NCI-H82 treated with DMSO at 0.1 percent for 48 hours (cell line): ENCODE data around the gene FBXL17.

ENCODE experiments used
- DNase-seq: peaks from one replicate; lab custom pipeline; 2025; ENCODE audit not compliant: unreplicated experiment; lab: John Stamatoyannopoulos, UW

FBXL17 gene

DNA sequence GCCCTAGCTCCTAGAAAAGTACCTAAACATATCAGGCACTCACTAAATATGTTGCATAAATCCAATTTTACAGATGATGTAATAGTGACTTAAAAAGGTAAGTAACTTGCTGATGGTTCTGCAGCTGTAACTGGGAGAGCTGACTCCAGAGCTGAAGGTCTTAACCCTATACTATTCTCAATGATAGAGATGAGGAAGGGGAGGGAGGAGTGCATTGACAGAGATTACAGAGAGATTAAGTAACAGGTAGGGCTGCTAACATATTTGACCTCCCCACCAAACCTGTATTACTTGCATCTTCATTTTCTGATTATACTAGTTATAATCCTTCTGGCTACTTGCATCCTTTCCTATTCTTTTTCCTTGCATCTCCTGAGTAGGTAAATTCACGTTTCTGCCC lies 455.8 kb downstream of the FBXL17 start:
- peak; percentile 24 for DNase-seq

DNA sequence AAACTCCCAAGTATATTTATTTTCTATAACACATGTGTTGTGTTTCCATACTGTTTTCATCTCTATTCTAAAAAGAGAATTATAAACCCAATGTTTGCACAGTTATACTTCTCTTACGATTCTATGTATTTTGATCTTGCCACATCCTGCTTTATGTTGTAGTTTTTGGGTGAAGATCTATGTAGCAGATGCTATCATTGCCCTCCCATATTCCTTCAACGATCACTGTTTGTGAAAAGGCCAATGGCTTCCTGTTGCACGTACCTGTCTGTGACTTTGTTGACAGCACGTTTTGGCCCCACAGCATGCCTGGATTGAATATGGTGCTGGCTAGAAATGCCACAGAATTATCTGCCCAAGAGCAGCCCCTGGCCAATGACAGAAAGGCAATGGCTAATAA lies 456.7 kb downstream of the FBXL17 start:
- DNase-seq: no peak

DNA sequence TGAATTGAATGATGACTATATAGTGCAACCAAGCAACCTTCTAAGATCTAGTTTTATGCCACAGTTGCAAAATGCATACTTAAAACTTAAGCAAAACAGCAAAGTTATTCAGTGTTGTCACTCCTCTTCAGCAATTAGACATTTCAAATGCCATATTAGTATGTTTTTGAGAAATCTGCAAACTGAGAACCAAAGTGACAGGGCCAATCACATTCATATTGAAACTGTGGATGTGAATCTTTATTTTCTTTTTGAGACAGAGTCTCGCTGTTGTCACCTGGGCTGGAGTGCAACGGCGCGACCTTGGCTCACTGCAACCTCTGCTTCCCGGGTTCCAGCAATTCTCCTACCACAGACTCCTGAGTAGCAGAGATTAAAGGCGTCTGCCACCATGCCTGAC lies 461.9 kb downstream of the FBXL17 start:
- DNase-seq: no peak

DNA sequence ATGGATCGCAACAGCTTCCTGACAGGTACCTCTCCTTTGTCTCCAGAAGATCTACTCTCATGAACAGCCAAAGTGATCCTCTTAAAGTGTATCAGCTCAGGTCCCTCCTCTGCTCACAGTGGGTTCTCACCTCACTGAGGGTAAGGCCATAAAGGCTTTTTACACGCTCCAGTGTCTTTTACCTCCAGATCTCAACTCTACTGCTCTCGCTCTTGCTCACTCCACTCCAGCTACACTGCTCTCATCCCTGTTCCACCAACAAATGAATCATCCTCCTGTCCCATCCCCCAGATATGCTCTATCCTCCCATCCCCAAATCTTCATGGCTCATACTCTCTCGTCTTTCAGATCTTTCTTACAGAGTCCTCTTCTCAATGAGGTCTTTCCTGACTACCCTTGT lies 462.5 kb downstream of the FBXL17 start:
- no peak for DNase-seq

GRCh38 chr5:107917983-107918382 lies 463.9 kb downstream of the FBXL17 start:
- no peak for DNase-seq

GRCh38 chr5:107916731-107917725 lies 464.9 kb downstream of the FBXL17 start:
- no peak for DNase-seq

DNA sequence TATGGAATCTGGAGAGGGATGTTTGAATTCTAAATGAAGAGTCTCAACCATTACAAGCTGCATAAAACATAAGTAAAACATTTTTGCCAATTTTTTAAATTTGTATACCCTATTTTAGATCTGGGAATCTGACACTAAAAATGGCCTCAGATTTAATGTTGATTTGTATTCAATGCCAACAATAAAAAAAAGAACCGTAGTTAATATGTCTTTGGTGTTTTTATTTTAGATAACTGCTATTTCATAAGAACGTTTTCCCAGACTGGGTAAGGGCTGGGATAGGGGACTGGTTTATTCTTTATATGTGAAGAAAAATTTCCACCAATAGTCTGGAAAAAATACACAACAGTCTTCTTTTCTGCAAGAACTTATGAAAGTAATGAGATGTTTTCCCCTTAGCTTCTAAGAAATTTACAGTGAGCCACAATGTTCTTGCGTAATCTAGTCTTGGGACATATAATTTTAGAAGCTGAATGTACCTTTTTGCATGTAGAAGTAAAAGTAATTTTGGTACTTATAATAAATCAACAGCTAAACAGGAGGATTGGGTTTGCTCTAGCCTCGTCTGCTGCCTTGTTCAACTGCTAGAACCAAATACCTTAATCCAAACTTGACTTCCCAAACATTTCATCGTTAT lies 466.6 kb downstream of the FBXL17 start:
- no peak for DNase-seq

- DNase-seq: no peak
Observed at GRCh38 chr5:107913494-107913893, 468.4 kb downstream of the FBXL17 start.

DNA sequence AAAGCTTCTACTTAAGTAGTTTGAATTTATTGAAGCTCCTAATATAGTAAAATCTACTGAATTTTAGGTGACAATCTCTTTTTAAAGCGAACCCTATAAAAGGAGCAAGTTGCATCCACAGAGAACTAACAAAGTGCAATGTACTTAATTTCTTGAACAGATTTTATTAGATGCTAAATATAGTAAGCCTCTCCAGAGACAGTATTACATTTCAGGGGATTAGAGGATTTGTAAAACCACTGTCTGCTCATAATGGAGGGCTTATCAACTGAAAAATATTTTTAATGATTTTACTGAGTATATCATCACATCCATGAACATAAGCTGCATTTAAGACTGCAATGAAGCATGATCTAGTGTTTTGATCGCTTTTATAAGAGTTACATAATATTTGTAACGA lies 481.2 kb downstream of the FBXL17 start:
- DNase-seq: peak; percentile 60

DNA sequence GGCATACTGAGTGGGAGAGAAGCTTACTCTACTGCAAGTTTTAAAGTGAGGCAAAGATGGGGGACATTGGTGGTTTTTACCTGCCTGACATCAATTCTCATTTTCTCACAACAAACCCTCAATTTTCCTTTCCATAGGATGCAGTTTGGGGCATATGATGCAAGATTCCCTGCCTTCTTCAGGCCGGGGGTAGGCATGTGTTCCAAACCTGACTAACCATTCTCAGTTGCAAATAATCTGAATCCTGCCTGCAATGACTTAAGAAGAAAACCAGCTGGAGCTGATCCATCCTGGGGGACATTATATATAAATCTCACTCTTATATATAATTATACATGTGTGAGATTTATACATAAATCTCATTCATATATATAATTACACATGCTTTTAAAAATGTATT lies 487.5 kb downstream of the FBXL17 start:
- no peak for DNase-seq

DNA sequence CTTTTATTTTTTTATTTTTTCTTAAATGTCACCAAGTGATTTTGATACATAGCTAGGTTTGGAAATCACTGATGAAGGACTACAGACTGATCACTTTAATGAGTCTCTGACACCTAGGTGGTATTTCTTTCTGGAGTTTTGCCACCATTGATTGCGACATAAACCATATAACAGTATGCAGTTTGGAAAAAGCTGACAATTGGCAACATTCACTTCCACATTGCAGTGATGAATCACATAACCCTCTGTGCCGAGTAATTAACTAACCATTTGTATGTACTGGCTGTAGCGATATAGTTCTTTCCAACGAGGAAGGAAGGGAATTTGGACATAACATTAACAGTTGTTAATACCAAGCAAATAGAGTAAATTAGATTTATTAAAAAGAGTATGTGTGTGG lies 488.3 kb downstream of the FBXL17 start:
- DNase-seq: no peak

GRCh38 chr5:107889387-107889786 lies 492.5 kb downstream of the FBXL17 start:
- no peak for DNase-seq

GRCh38 chr5:107888541-107888940 lies 493.4 kb downstream of the FBXL17 start:
- DNase-seq: no peak

- DNase-seq: no peak
Observed at GRCh38 chr5:107887166-107887943, 494.5 kb downstream of the FBXL17 start.

- no peak for DNase-seq
Observed at GRCh38 chr5:107885601-107886000, 496.3 kb downstream of the FBXL17 start.

- no peak for DNase-seq
Observed at GRCh38 chr5:107884871-107885270, 497.0 kb downstream of the FBXL17 start.

- no peak for DNase-seq
Observed at GRCh38 chr5:107878661-107879060, 503.2 kb downstream of the FBXL17 start.

- peak; percentile 23 for DNase-seq
Observed at GRCh38 chr5:107876906-107877305, 505.0 kb downstream of the FBXL17 start.

GRCh38 chr5:107876261-107876660 lies 505.6 kb downstream of the FBXL17 start:
- no peak for DNase-seq

DNA sequence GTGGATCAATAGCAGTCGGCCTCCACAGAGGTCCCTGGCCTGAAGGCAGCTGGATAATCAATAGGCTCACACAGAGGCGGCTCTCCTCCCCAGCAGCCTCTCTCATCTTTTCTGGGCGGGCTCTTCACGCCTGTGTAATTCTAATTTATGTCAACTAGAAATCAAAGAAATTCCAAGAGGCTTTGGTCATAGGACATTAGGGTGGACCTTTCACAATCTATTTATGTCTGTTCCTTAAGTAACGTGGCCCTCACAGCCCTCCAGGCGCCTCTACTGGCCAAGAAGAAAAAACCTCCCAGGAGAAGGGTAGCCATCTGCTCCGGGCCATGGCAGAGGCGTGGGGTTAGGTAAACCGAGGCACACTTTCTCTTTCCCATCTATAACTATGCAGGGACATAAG lies 506.1 kb downstream of the FBXL17 start:
- no peak for DNase-seq

DNA sequence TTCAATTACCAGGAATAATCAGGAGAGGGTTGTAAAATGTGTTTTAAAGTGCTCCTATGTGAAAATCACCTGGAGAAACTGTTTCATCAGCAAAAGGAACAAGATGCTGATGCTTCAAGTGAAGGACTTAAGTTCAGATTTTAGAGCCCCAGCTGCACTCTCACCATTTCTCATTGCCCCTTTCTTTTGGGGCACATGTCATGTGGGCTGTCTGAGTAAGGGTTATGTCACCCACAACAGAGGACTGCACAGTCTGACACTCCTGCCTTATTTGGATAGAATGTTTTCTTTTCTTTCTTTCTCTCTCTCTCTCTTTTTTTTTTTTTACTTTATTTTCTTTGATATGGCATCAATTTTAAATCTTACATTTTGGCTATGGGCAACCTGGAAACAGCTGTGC lies 507.1 kb downstream of the FBXL17 start:
- DNase-seq: no peak

DNA sequence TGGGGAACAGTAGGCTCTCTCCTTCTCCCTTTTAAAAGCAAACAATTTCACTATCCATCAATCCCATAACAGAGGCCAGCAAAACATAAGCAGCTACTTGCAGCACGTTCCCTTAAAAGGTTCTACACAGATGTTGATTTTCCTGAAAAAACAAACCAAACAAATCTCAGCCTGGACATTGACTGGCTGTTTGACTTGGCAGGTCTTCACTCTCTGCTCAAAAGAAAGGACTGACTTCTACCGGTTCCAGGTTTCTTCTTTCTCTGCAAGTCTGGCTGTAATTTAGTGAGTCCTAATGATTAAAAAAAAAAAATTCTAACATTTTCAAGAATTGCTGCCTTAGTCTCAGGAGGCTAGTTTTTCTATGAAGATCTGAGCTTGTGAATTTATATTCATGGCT lies 508.0 kb downstream of the FBXL17 start:
- no peak for DNase-seq
